RWPE2 (cell line): Measurements from ENCODE around the gene DNAH8.

Experiments used
- ATAC-seq: fragments of 200-7000 bp; cut with Tn5 transposase; 3 replicates; pipeline ENCODE4 v1.9.1; 2021; ENCODE audit warnings: low read depth
- DNase-seq: peaks from one replicate; pipeline ENCODE4 v3.0.0-alpha.2; 2020; ENCODE audit warnings: low spot score
- H3K27ac ChIP-seq: fragments of 450-650 bp; 2 replicates; pipeline ENCODE4 v1.5.1; 2017; ENCODE audit warnings: mild to moderate bottlenecking; ENCODE audit not compliant: poor library complexity, severe bottlenecking
- H3K27me3 ChIP-seq: fragments of 250-450 bp; sonication (Bioruptor Pico); 2 replicates; pipeline ENCODE4 v1.5.1; 2021; ENCODE audit warnings: mild to moderate bottlenecking, moderate library complexity; ENCODE audit not compliant: insufficient read depth, poor library complexity, severe bottlenecking
- H3K36me3 ChIP-seq: fragments of 250-450 bp; sonication (Bioruptor Pico); 2 replicates; pipeline ENCODE4 v1.5.1; 2020; ENCODE audit warnings: low read depth, mild to moderate bottlenecking, moderate library complexity
- H3K4me1 ChIP-seq: fragments of 250-450 bp; sonication (Bioruptor Pico); 2 replicates; pipeline ENCODE4 v1.5.1; 2021; ENCODE audit warnings: mild to moderate bottlenecking, moderate library complexity; ENCODE audit not compliant: insufficient read depth, poor library complexity, severe bottlenecking
- H3K4me3 ChIP-seq: fragments of 250-450 bp; sonication (Bioruptor Pico); 2 replicates; pipeline ENCODE4 v1.5.1; 2021; ENCODE audit warnings: mild to moderate bottlenecking, moderate library complexity; ENCODE audit not compliant: severe bottlenecking
- H3K9me3 ChIP-seq: fragments of 250-450 bp; sonication (Bioruptor Pico); 2 replicates; pipeline ENCODE4 v1.5.1; 2021; ENCODE audit warnings: mild to moderate bottlenecking, moderate library complexity; ENCODE audit not compliant: severe bottlenecking
- CTCF ChIP-seq: fragments of 450-650 bp; IDR thresholded peaks from one replicate; pipeline ENCODE4 v1.5.1; 2017; ENCODE audit warnings: mild to moderate bottlenecking, moderate library complexity; ENCODE audit not compliant: poor library complexity, severe bottlenecking

Gene DNAH8

DNA sequence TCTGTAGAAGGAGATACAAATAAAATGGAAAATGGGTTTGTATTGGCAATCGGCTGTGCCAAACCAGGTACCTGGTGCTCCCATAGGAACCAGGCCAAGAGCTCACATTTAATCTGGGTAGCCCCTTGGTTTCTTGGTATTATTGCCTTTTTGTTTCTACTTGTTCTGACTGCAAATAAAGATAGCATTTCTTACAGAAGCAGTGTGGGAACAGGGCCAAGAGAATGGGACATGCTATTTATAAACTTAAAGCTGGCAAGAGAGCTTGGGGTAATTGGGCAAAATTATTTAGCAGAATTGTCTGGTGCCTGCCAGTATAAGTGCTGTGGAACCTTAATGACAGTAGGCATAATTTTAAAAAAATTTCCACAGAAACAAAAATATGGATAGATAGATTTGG lies 219.9 kb downstream of the DNAH8 start:
- Histone ChIP-seq H3K4me3 (no peak overlapping the region), H3K27ac (no peak overlapping the region), H3K27me3 (peaks cover 16% of the 10 kb centered on the region), H3K9me3 (no peaks in the 10 kb centered on the region), H3K4me1 (no peaks in the 10 kb centered on the region), H3K36me3 (no peaks in the 10 kb centered on the region)
- no peak for TF ChIP-seq CTCF
- DNase-seq (no peak), ATAC-seq (no peak)

- DNase-seq (no peak), ATAC-seq (no peak)
- TF ChIP-seq CTCF, result no peak
- H3K4me1 ChIP-seq, result no peaks in the 10 kb centered on the region
- no peak overlapping the region for H3K4me3 ChIP-seq
- H3K36me3 ChIP-seq, result no peaks in the 10 kb centered on the region
- no peak overlapping the region for H3K27ac ChIP-seq
- no peaks in the 10 kb centered on the region for H3K9me3 ChIP-seq
- no peaks in the 10 kb centered on the region for H3K27me3 ChIP-seq
Measured at GRCh38 chr6:38937839-38938613, 222.9 kb downstream of the DNAH8 start.

DNA sequence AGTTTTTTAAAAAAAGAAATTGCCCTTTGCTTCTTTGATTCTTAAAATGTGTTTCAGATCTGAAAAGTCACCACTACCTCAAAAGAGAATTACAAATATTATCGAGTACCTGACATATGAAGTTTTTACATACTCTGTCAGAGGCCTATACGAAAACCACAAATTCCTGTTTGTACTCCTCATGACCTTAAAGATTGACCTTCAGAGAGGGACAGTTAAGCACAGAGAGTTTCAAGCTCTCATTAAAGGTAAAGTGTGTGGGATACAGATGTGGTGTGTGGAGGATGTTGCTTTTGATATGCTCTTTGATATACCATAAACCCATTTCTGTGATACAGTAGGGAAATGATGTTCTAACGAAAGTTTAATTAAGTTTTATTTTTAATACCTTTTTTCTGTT lies 223.6 kb downstream of the DNAH8 start:
- no peak for DNase-seq
- Histone ChIP-seq H3K4me3 (no peak overlapping the region), H3K27ac (no peak overlapping the region), H3K36me3 (no peaks in the 10 kb centered on the region), H3K4me1 (no peaks in the 10 kb centered on the region), H3K27me3 (no peaks in the 10 kb centered on the region), H3K9me3 (no peaks in the 10 kb centered on the region)
- TF ChIP-seq CTCF, result no peak
- no peak for ATAC-seq

DNA sequence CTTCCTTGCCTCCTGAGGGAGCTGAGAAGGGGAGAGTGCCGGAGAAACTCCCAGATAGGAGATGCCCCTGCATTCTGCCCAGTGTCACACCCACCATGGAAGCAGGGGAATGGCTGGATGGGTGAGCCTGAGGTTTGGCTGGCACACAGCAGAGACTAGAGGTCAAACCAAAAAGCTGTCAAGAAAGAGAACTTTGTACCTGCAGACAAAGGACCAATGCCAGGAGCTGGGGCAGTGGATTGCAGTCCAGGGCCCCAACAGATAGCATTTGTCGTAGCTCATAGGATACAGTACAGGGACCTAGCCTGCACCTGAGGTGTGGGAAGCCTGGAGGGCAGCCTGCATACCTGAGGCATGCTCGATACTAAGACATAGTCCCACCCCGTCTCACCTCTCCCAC lies 227.3 kb downstream of the DNAH8 start:
- no peak for TF ChIP-seq CTCF
- no peaks in the 10 kb centered on the region for H3K9me3 ChIP-seq
- no peak overlapping the region for H3K27ac ChIP-seq
- no peak overlapping the region for H3K4me3 ChIP-seq
- no peaks in the 10 kb centered on the region for H3K27me3 ChIP-seq
- ATAC-seq (no peak), DNase-seq (no peak)
- H3K4me1 ChIP-seq, result no peaks in the 10 kb centered on the region
- no peaks in the 10 kb centered on the region for H3K36me3 ChIP-seq

- Histone ChIP-seq H3K36me3 (no peaks in the 10 kb centered on the region), H3K27me3 (no peaks in the 10 kb centered on the region), H3K4me3 (no peak overlapping the region), H3K9me3 (no peaks in the 10 kb centered on the region), H3K4me1 (no peaks in the 10 kb centered on the region), H3K27ac (no peak overlapping the region)
- TF ChIP-seq CTCF, result no peak
- DNase-seq, result no peak
- no peak for ATAC-seq
Measured at GRCh38 chr6:38942965-38943364, 227.9 kb downstream of the DNAH8 start.
